AG04450 (cell line): ENCODE results near the gene ADAM23. TPM values are rescaled to one million over a fixed set of nuclear protein-coding genes. Genes with fewer than 3 reads are reported as not detected.

ENCODE experiments used
- CTCF ChIA-PET: fragments of 300-600, 350-600 bp; formaldehyde crosslinking; extraction: SDS; loops from one replicate; lab custom pipeline; 2022; ENCODE audit warnings: antibody characterized with exemption, inconsistent platforms; lab: Charles Lee
- POLR2A ChIA-PET: fragments of 350-600 bp; formaldehyde crosslinking; extraction: SDS; loops from one replicate; lab custom pipeline; 2021; ENCODE audit warnings: antibody characterized with exemption, inconsistent platforms; lab: Yijun Ruan, JAX
- DNase-seq: peaks from one replicate; pipeline ENCODE4 v3.0.0-alpha.2; 2011; ENCODE audit warnings: low read depth, low spot score
- H3K27ac ChIP-seq: one replicate; pipeline ENCODE4 v1.5.1; 2012; ENCODE audit warnings: low read depth, low read length, control low read depth
- H3K27me3 ChIP-seq: one replicate; pipeline ENCODE4 v1.6.0; 2012; ENCODE audit warnings: low read length; ENCODE audit not compliant: control insufficient read depth, insufficient read depth
- H3K4me3 ChIP-seq: 2 replicates; pipeline ENCODE4 v1.5.1; 2011; ENCODE audit warnings: mild to moderate bottlenecking, low read depth, low read length, control low read depth
- H3K9me3 ChIP-seq: 2 replicates; pipeline ENCODE4 v1.5.1; 2012; ENCODE audit warnings: low read length; ENCODE audit not compliant: control insufficient read depth, insufficient read depth
- CTCF ChIP-seq: IDR thresholded peaks from 2 replicates; pipeline ENCODE4 v1.5.1; 2011; ENCODE audit warnings: low read depth, low read length, control low read depth, inconsistent platforms
- polyA plus RNA-seq: library from polyadenylated mRNA; depleted of rRNA; stranded (reverse); fragments of >200 nt; gene quantifications from 2 replicates; pipeline ENCODE4 v1.2.3, GENCODE V29; 2011

ADAM23 gene
- polyA plus RNA-seq, 1 experiment: 6.6 TPM

GRCh38 chr2:206415618-206416243 lies 27.6 kb upstream of the ADAM23 start:
- no peak overlapping the region for H3K27ac ChIP-seq
- DNase-seq: no peak
- TF ChIP-seq CTCF: no peak
- ChIA-PET POLR2A (no interaction called here), CTCF (no interaction called here)
- no peaks in the 10 kb centered on the region for H3K27me3 ChIP-seq
- peaks cover 2% of the 10 kb centered on the region; the same call in 1 of the 2 replicates for H3K9me3 ChIP-seq
- no peak overlapping the region for H3K4me3 ChIP-seq

GRCh38 chr2:206418968-206419367 lies 24.4 kb upstream of the ADAM23 start:
- Histone ChIP-seq H3K9me3 (no peaks in the 10 kb centered on the region), H3K4me3 (no peak overlapping the region), H3K27me3 (no peaks in the 10 kb centered on the region), H3K27ac (no peak overlapping the region)
- no peak for DNase-seq
- ChIA-PET POLR2A (interaction anchor here (0.6 kb wide), 1 partner anchor 12 kb away, joined by 3 read pairs; no protein-coding TSS in a partner anchor), CTCF (no interaction called here)
- TF ChIP-seq CTCF: no peak

- no peak for DNase-seq
- Histone ChIP-seq H3K27me3 (no peaks in the 10 kb centered on the region), H3K27ac (no peak overlapping the region), H3K4me3 (no peak overlapping the region), H3K9me3 (no peaks in the 10 kb centered on the region)
- TF ChIP-seq CTCF: no peak
- CTCF ChIA-PET: no interaction called here
- POLR2A ChIA-PET: no interaction called here
These were observed 22.6 kb upstream of the ADAM23 start for GRCh38 chr2:206420721-206421120.

- no peaks in the 10 kb centered on the region for H3K9me3 ChIP-seq
- no peak overlapping the region for H3K27ac ChIP-seq
- ChIA-PET CTCF (no interaction called here), POLR2A (no interaction called here)
- no peak for DNase-seq
- no peaks in the 10 kb centered on the region for H3K27me3 ChIP-seq
- no peak for TF ChIP-seq CTCF
- no peak overlapping the region for H3K4me3 ChIP-seq
These were observed 20.8 kb upstream of the ADAM23 start for GRCh38 chr2:206422493-206422892.

- POLR2A ChIA-PET: no interaction called here
- TF ChIP-seq CTCF: no peak
- H3K9me3 ChIP-seq: no peaks in the 10 kb centered on the region
- no peak for DNase-seq
- H3K27me3 ChIP-seq: no peaks in the 10 kb centered on the region
- CTCF ChIA-PET: no interaction called here
- H3K27ac ChIP-seq: no peak overlapping the region
- H3K4me3 ChIP-seq: no peak overlapping the region
These were observed 20.2 kb upstream of the ADAM23 start for GRCh38 chr2:206423147-206423546.
